Fibroblast of lung (primary cell): ENCODE results near the gene LGALS7B. TPM values are rescaled to one million over a fixed set of nuclear protein-coding genes. Genes with fewer than 3 reads are reported as not detected.

ENCODE experiments used
- DNase-seq, 2 donors: peaks; one replicate each; pipeline versions ENCODE4 v3.0.0 to v3.0.0-alpha.2; 2010; ENCODE audit warnings: low read depth in 2 of 2
- H2AFZ ChIP-seq: 2 replicates; pipeline ENCODE4 v1.5.1; 2012; ENCODE audit warnings: low read length, control low read depth, inconsistent platforms
- H3K27ac ChIP-seq: 2 replicates; pipeline ENCODE4 v1.5.1; 2011; ENCODE audit warnings: low read length, control low read depth; ENCODE audit not compliant: insufficient read depth
- H3K27me3 ChIP-seq: 2 replicates; pipeline ENCODE4 v1.5.1; 2011; ENCODE audit warnings: mild to moderate bottlenecking, low read length; ENCODE audit not compliant: control insufficient read depth, insufficient read depth
- H3K36me3 ChIP-seq: 2 replicates; pipeline ENCODE4 v1.5.1; 2011; ENCODE audit warnings: low read length; ENCODE audit not compliant: control insufficient read depth, insufficient read depth
- H3K4me1 ChIP-seq: 2 replicates; pipeline ENCODE4 v1.5.1; 2011; ENCODE audit warnings: low read length; ENCODE audit not compliant: control insufficient read depth, insufficient read depth; ENCODE audit errors: extremely low read depth
- H3K4me2 ChIP-seq: 2 replicates; pipeline ENCODE4 v1.5.1; 2011; ENCODE audit warnings: low read length, control low read depth; ENCODE audit not compliant: insufficient read depth; ENCODE audit errors: extremely low read depth
- H3K4me3 ChIP-seq, 4 experiments: fragments of 200-600 bp in 1 of 4; sonication (generic) in 1 of 4; replicated peaks in 1 of 4; 2 replicates each; pipeline ENCODE4 v1.5.1; 2011 to 2016; ENCODE audit warnings: low read length in 4 of 4, low read depth in 3 of 4, mild to moderate bottlenecking in 3 of 4, control low read depth in 2 of 4, inconsistent platforms in 1 of 4, mixed read lengths in 1 of 4; ENCODE audit not compliant: insufficient read depth in 1 of 4; ENCODE audit errors: control extremely low read depth in 1 of 4
- H3K79me2 ChIP-seq: 2 replicates; pipeline ENCODE4 v1.5.1; 2012; ENCODE audit warnings: mild to moderate bottlenecking, low read length, inconsistent platforms; ENCODE audit not compliant: control insufficient read depth, insufficient read depth
- H3K9ac ChIP-seq: 2 replicates; pipeline ENCODE4 v1.5.1; 2011; ENCODE audit warnings: mild to moderate bottlenecking, low read length, control low read depth; ENCODE audit not compliant: insufficient read depth
- H3K9me3 ChIP-seq: 2 replicates; pipeline ENCODE4 v1.5.1; 2012; ENCODE audit warnings: low read depth, low read length; ENCODE audit not compliant: control insufficient read depth, insufficient read depth
- H4K20me1 ChIP-seq: 2 replicates; pipeline ENCODE4 v1.5.1; 2011; ENCODE audit warnings: low read length; ENCODE audit not compliant: control insufficient read depth, insufficient read depth; ENCODE audit errors: extremely low read depth
- EZH2 ChIP-seq: IDR thresholded peaks from 2 replicates; pipeline ENCODE4 v1.5.1; 2012; ENCODE audit warnings: low read length, control low read depth, mild to moderate bottlenecking; ENCODE audit errors: missing control alignments
- polyA plus RNA-seq, 2 donors: library from polyadenylated mRNA; depleted of rRNA in 1 of 2; stranded (reverse) in 1 of 2; unstranded in 1 of 2; fragments of >200 nt; gene quantifications; 2 replicates each; pipeline ENCODE4 v1.2.1, GENCODE V29; 2011 to 2012; ENCODE audit warnings: missing spikeins in 1 of 2
- total RNA-seq: library from RNA; depleted of rRNA; stranded (reverse); fragments of >200 nt; gene quantifications from 2 replicates; pipeline ENCODE4 v1.2.1, GENCODE V29; 2014
- TF ChIP-seq, protein P1 (sequence below), 2 donors: IDR thresholded peaks in 1 of 2; conservative IDR thresholded peaks in 1 of 2; 1 replicate in 1 of 2; 2 replicates in 1 of 2; pipeline ENCODE4 v1.5.1; 2011 to 2012; ENCODE audit warnings: low read length in 2 of 2, control low read depth in 1 of 2, inconsistent platforms in 1 of 2, low read depth in 1 of 2, mild to moderate bottlenecking in 1 of 2

The LGALS7B gene
- total and polyA plus RNA-seq, 2 donors (not counting 1 experiment from before 2014, with no cell fraction given): 0.28 TPM; not detected in 1

DNA sequence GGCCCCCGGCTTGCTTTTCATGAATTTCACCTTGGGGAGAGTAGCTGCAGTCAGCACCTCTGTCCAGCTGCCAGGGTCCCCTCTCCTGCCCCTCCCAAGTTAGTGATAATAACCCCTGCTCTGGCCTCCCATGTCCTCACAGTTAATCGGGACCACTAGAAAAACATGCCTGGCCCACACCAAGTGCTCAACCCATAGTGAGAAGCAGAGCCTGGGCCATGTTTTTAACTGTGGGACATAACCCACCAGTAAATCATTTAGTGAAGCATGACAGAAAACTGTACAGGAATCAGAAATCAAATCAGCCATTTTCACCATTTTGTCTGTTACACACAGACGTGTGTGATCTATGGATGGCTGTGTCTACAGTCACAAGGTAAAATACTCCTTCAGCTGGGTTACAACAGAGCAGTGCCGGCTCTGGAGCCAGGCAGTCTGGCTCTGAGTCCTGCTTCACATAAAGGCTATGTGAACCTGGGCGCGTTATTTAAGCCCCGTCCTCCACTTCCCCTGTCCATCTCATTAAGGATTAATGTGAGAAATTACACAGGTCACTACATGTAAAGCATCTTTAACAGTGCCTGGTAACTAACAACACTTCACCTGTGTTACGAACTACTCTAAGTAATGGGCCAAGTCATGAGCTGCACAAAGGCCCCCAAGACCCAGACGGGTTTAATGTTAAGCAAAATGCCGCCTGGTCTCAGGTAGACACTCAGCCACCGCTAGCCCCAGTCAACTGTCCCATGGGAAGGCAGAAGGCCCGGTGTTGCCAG, 50.2 kb downstream of the LGALS7B start:
- H3K79me2 ChIP-seq: peaks cover 35% of the 10 kb centered on the region
- no peaks in the 10 kb centered on the region for H4K20me1 ChIP-seq
- peaks cover 11% of the 10 kb centered on the region for H3K4me1 ChIP-seq

DNA sequence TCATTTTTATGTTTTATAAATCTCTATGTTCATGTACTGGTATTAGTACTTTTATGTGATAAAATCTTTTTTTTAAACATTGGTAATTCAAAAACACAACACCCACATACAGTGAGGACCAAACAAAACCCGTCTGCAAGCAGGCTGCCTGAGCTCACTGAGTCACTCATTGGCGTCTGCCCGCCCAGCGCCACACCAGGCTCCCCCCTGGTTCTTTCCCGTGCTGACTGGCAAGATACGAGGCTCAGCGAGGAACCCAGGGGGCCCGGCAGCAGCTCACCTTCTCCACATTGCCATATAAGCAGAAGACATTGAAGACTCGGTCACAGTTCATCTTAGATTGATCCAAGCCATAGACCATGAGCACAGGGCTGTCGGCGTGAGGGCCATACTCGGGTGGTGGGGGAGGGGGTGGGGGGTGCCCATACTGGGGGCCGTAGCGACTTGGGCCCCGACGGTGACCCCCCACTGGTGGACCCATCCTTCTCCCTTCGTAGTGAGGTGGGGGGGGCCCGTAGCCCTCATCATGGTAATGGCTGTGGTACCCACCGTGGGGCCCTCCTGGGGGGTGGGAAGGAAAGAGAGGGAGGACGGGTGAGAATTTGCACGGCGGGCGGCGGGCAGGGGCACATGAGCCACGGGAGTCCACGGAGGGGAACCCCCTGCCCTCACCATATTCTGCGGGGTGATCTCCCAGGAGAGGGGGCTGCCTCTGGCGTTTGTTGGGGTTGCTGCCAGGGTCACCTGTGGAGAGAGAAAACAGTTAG, 51.0 kb downstream of the LGALS7B start:
- H3K27me3 ChIP-seq: no peaks in the 10 kb centered on the region
- H3K9me3 ChIP-seq: no peaks in the 10 kb centered on the region
- H2AFZ ChIP-seq: no peak overlapping the region
- no peak overlapping the region for H3K4me3 ChIP-seq
- DNase-seq: peak in 1 of 2 donors; percentile 37
- no peaks in the 10 kb centered on the region for H4K20me1 ChIP-seq
- no peak overlapping the region for H3K9ac ChIP-seq
- H3K27ac ChIP-seq: no peak overlapping the region
- peaks cover 42% of the 10 kb centered on the region for H3K79me2 ChIP-seq
- H3K4me1 ChIP-seq: peaks cover 11% of the 10 kb centered on the region
- peaks cover 59% of the 10 kb centered on the region for H3K36me3 ChIP-seq
- no peak overlapping the region for H3K4me2 ChIP-seq
- no peak for TF ChIP-seq EZH2

More for the DNA sequence above, 50.2 kb downstream of the LGALS7B start:
- Histone ChIP-seq H3K36me3 (peaks cover 56% of the 10 kb centered on the region), H3K4me3 (no peak overlapping the region), H3K27me3 (no peaks in the 10 kb centered on the region), H3K4me2 (no peak overlapping the region), H3K9ac (no peak overlapping the region), H3K9me3 (no peaks in the 10 kb centered on the region), H3K27ac (no peak overlapping the region), H2AFZ (no peak overlapping the region)
- TF ChIP-seq, protein P1, sequence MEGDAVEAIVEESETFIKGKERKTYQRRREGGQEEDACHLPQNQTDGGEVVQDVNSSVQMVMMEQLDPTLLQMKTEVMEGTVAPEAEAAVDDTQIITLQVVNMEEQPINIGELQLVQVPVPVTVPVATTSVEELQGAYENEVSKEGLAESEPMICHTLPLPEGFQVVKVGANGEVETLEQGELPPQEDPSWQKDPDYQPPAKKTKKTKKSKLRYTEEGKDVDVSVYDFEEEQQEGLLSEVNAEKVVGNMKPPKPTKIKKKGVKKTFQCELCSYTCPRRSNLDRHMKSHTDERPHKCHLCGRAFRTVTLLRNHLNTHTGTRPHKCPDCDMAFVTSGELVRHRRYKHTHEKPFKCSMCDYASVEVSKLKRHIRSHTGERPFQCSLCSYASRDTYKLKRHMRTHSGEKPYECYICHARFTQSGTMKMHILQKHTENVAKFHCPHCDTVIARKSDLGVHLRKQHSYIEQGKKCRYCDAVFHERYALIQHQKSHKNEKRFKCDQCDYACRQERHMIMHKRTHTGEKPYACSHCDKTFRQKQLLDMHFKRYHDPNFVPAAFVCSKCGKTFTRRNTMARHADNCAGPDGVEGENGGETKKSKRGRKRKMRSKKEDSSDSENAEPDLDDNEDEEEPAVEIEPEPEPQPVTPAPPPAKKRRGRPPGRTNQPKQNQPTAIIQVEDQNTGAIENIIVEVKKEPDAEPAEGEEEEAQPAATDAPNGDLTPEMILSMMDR (conservative IDR thresholded peaks at IDR 0.05 in 1 of 2, IDR thresholded peaks at IDR 0.05 in 1 of 2; ENCODE audit: low read depth in 1 of 2, low read length in 2 of 2): no peak
- no peak for TF ChIP-seq EZH2
- no peak for DNase-seq

DNA sequence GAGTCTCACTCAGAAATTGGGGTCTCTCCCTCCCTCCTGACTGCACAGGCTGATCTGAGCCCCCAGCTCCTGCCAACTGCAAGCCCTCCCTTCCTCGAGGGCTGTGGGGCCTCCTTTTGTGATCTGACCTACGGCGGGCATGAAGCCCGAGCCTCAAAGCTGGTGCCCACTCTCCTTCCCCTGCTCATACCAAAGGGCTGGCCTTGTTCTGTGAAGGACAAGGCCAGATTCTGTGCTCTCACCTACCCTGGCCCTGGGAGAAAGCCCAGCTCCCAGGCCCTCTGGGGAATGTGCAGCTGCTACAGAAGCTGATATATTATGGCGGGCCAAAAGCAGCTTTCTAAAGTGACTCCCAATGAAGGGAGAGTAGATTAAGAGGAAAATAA, 51.6 kb downstream of the LGALS7B start:
- Histone ChIP-seq H3K4me1 (peaks cover 10% of the 10 kb centered on the region), H3K36me3 (peaks cover 60% of the 10 kb centered on the region), H2AFZ (no peak overlapping the region), H3K4me2 (no peak overlapping the region), H3K79me2 (peaks cover 46% of the 10 kb centered on the region), H4K20me1 (no peaks in the 10 kb centered on the region), H3K9me3 (no peaks in the 10 kb centered on the region), H3K9ac (no peak overlapping the region), H3K4me3 (no peak overlapping the region), H3K27ac (no peak overlapping the region), H3K27me3 (no peaks in the 10 kb centered on the region)
- no peak for TF ChIP-seq EZH2
- TF ChIP-seq, protein P1 (conservative IDR thresholded peaks at IDR 0.05 in 1 of 2, IDR thresholded peaks at IDR 0.05 in 1 of 2; ENCODE audit: low read depth in 1 of 2, low read length in 2 of 2): no peak
- DNase-seq: no peak

Other genes starting within 250 kb of the LGALS7B start
- under 0.01 and 0.17 TPM in 2 replicates for gene MAP4K1, start 171.2 kb upstream of the LGALS7B start, total RNA-seq
- gene MAP4K1, start 171.2 kb upstream of the LGALS7B start, polyA plus RNA-seq: 0.09 and 0.12 TPM in 2 replicates
- 198 and 334 TPM in 2 replicates for gene EIF3K, start 170.0 kb upstream of the LGALS7B start, total RNA-seq
- gene EIF3K, start 170.0 kb upstream of the LGALS7B start, polyA plus RNA-seq: 171 and 280 TPM in 2 replicates
- 65.0 and 127 TPM in 2 replicates for gene ACTN4, start 141.6 kb upstream of the LGALS7B start, total RNA-seq
- gene ACTN4, start 141.6 kb upstream of the LGALS7B start, polyA plus RNA-seq: 363 and 683 TPM in 2 replicates
- 0.26 and 0.50 TPM in 2 replicates for gene CAPN12, start 44.7 kb upstream of the LGALS7B start, total RNA-seq
- 0.07 and 0.20 TPM in 2 replicates for gene CAPN12, start 44.7 kb upstream of the LGALS7B start, polyA plus RNA-seq
- not detected in 2 replicates for gene LGALS7, start 15.7 kb upstream of the LGALS7B start, total RNA-seq
- not detected in 2 replicates for gene LGALS7, start 15.7 kb upstream of the LGALS7B start, polyA plus RNA-seq
- not detected in 2 replicates for gene LGALS4, start 23.7 kb downstream of the LGALS7B start, total RNA-seq
- gene LGALS4, start 23.7 kb downstream of the LGALS7B start, polyA plus RNA-seq: not detected in 2 replicates
- gene ECH1, start 42.6 kb downstream of the LGALS7B start, total RNA-seq: 41.1 and 46.4 TPM in 2 replicates
- 37.8 and 40.0 TPM in 2 replicates for gene ECH1, start 42.6 kb downstream of the LGALS7B start, polyA plus RNA-seq
- 144 and 184 TPM in 2 replicates for gene HNRNPL, start 60.8 kb downstream of the LGALS7B start, total RNA-seq
- gene HNRNPL, start 60.8 kb downstream of the LGALS7B start, polyA plus RNA-seq: 189 and 275 TPM in 2 replicates
- 2.6 and 3.5 TPM in 2 replicates for gene RINL, start 89.1 kb downstream of the LGALS7B start, total RNA-seq
- 0.59 and 0.86 TPM in 2 replicates for gene RINL, start 89.1 kb downstream of the LGALS7B start, polyA plus RNA-seq
- 50.8 and 51.7 TPM in 2 replicates for gene SIRT2, start 110.4 kb downstream of the LGALS7B start, total RNA-seq
- gene SIRT2, start 110.4 kb downstream of the LGALS7B start, polyA plus RNA-seq: 38.7 and 45.4 TPM in 2 replicates
- 8.2 and 10.9 TPM in 2 replicates for gene NFKBIB, start 110.8 kb downstream of the LGALS7B start, total RNA-seq
- gene NFKBIB, start 110.8 kb downstream of the LGALS7B start, polyA plus RNA-seq: 8.3 and 9.8 TPM in 2 replicates
- not detected in 2 replicates for gene CCER2, start 123.0 kb downstream of the LGALS7B start, total RNA-seq
- 0.06 TPM in 1 of 2 replicates, not detected in the other for gene CCER2, start 123.0 kb downstream of the LGALS7B start, polyA plus RNA-seq
- 5.6 and 10.4 TPM in 2 replicates for gene SARS2, start 141.6 kb downstream of the LGALS7B start, total RNA-seq
- gene SARS2, start 141.6 kb downstream of the LGALS7B start, polyA plus RNA-seq: 7.2 and 10.1 TPM in 2 replicates
- 21.8 and 22.3 TPM in 2 replicates for gene MRPS12, start 141.7 kb downstream of the LGALS7B start, total RNA-seq
- 14.7 and 20.1 TPM in 2 replicates for gene MRPS12, start 141.7 kb downstream of the LGALS7B start, polyA plus RNA-seq
- 25.8 and 26.7 TPM in 2 replicates for gene FBXO17, start 186.5 kb downstream of the LGALS7B start, total RNA-seq
- gene FBXO17, start 186.5 kb downstream of the LGALS7B start, polyA plus RNA-seq: 9.8 and 10.2 TPM in 2 replicates
- 3.6 and 3.9 TPM in 2 replicates for gene FBXO27, start 243.3 kb downstream of the LGALS7B start, total RNA-seq
- gene FBXO27, start 243.3 kb downstream of the LGALS7B start, polyA plus RNA-seq: 0.83 and 1.6 TPM in 2 replicates